Muscle layer of colon (tissue), 2 donors: ENCODE measurements around the gene DPF3.

Experiments
- H3K27ac ChIP-seq: one replicate; pipeline ENCODE4 v1.7.0; 2013; ENCODE audit warnings: low read depth, mild to moderate bottlenecking, low read length, moderate library complexity
- H3K27me3 ChIP-seq, 2 donors: one replicate each; pipeline ENCODE4 v1.7.0; 2013; ENCODE audit warnings: low read length in 2 of 2, mild to moderate bottlenecking in 2 of 2; ENCODE audit not compliant: insufficient read depth in 2 of 2, control insufficient read depth in 1 of 2
- H3K36me3 ChIP-seq: one replicate; pipeline ENCODE4 v1.7.0; 2013; ENCODE audit warnings: mild to moderate bottlenecking, low read length; ENCODE audit not compliant: insufficient read depth
- H3K4me1 ChIP-seq: one replicate; pipeline ENCODE4 v1.7.0; 2013; ENCODE audit warnings: mild to moderate bottlenecking, low read length; ENCODE audit not compliant: insufficient read depth
- H3K4me3 ChIP-seq, 2 donors: one replicate each; pipeline ENCODE4 v1.7.0; 2013; ENCODE audit warnings: low read length in 2 of 2, low read depth in 1 of 2, mild to moderate bottlenecking in 1 of 2, moderate library complexity in 1 of 2
- H3K9ac ChIP-seq: one replicate; pipeline ENCODE4 v1.7.0; 2013; ENCODE audit warnings: low read length
- H3K9me3 ChIP-seq: one replicate; pipeline ENCODE4 v1.7.0; 2013; ENCODE audit warnings: mild to moderate bottlenecking, low read length
- donor health status: abdominal sarcoma.
- donor health status: Adenocarcinoma of cecum.

DPF3 gene

GRCh38 chr14:72924337-72924736 is 30.4 kb upstream of the DPF3 start:
- Histone ChIP-seq H3K27ac (no peak overlapping the region), H3K9me3 (no peaks in the 10 kb centered on the region), H3K4me3 (no peak overlapping the region), H3K36me3 (no peaks in the 10 kb centered on the region), H3K4me1 (no peaks in the 10 kb centered on the region), H3K9ac (no peak overlapping the region), H3K27me3 (no peaks in the 10 kb centered on the region)

GRCh38 chr14:72921396-72921795 is 27.5 kb upstream of the DPF3 start:
- Histone ChIP-seq H3K9ac (no peak overlapping the region), H3K27ac (no peak overlapping the region), H3K36me3 (no peaks in the 10 kb centered on the region), H3K4me3 (no peak overlapping the region), H3K27me3 (no peaks in the 10 kb centered on the region), H3K4me1 (peaks cover 14% of the 10 kb centered on the region), H3K9me3 (no peaks in the 10 kb centered on the region)

- Histone ChIP-seq H3K4me3 (no peak overlapping the region), H3K36me3 (no peaks in the 10 kb centered on the region), H3K27me3 (no peaks in the 10 kb centered on the region), H3K9me3 (no peaks in the 10 kb centered on the region), H3K9ac (no peak overlapping the region), H3K4me1 (peaks cover 16% of the 10 kb centered on the region), H3K27ac (no peak overlapping the region)
These were observed 26.1 kb upstream of the DPF3 start for GRCh38 chr14:72920008-72920407.

GRCh38 chr14:72917094-72917802 is 23.3 kb upstream of the DPF3 start:
- H3K4me1 ChIP-seq: peaks cover 16% of the 10 kb centered on the region
- H3K27ac ChIP-seq: no peak overlapping the region
- no peaks in the 10 kb centered on the region for H3K36me3 ChIP-seq
- no peak overlapping the region for H3K9ac ChIP-seq
- H3K4me3 ChIP-seq: no peak overlapping the region
- H3K27me3 ChIP-seq: no peaks in the 10 kb centered on the region
- no peaks in the 10 kb centered on the region for H3K9me3 ChIP-seq

GRCh38 chr14:72916174-72916573 is 22.3 kb upstream of the DPF3 start:
- no peaks in the 10 kb centered on the region for H3K9me3 ChIP-seq
- no peak overlapping the region for H3K9ac ChIP-seq
- H3K36me3 ChIP-seq: no peaks in the 10 kb centered on the region
- H3K4me3 ChIP-seq: no peak overlapping the region
- peaks cover 16% of the 10 kb centered on the region for H3K4me1 ChIP-seq
- H3K27me3 ChIP-seq: no peaks in the 10 kb centered on the region
- H3K27ac ChIP-seq: no peak overlapping the region

- Histone ChIP-seq H3K4me3 (no peak overlapping the region), H3K9ac (no peak overlapping the region), H3K4me1 (peaks cover 16% of the 10 kb centered on the region), H3K36me3 (no peaks in the 10 kb centered on the region), H3K27ac (no peak overlapping the region), H3K9me3 (no peaks in the 10 kb centered on the region), H3K27me3 (no peaks in the 10 kb centered on the region)
These were observed 19.9 kb upstream of the DPF3 start for GRCh38 chr14:72913809-72914208.

- Histone ChIP-seq H3K27me3 (no peaks in the 10 kb centered on the region), H3K9me3 (no peaks in the 10 kb centered on the region), H3K36me3 (no peaks in the 10 kb centered on the region), H3K4me3 (no peak overlapping the region), H3K27ac (no peak overlapping the region), H3K9ac (no peak overlapping the region), H3K4me1 (no peaks in the 10 kb centered on the region)
These were observed 15.3 kb upstream of the DPF3 start for GRCh38 chr14:72909163-72909562.

- Histone ChIP-seq H3K27me3 (no peaks in the 10 kb centered on the region), H3K36me3 (no peaks in the 10 kb centered on the region), H3K9ac (no peak overlapping the region), H3K27ac (no peak overlapping the region), H3K4me1 (no peaks in the 10 kb centered on the region), H3K4me3 (no peak overlapping the region), H3K9me3 (no peaks in the 10 kb centered on the region)
These were observed 14.0 kb upstream of the DPF3 start for GRCh38 chr14:72907886-72908285.

- Histone ChIP-seq H3K9me3 (no peaks in the 10 kb centered on the region), H3K27me3 (no peaks in the 10 kb centered on the region), H3K27ac (no peak overlapping the region), H3K9ac (no peak overlapping the region), H3K4me1 (no peaks in the 10 kb centered on the region), H3K36me3 (no peaks in the 10 kb centered on the region), H3K4me3 (no peak overlapping the region)
These were observed 13.0 kb upstream of the DPF3 start for GRCh38 chr14:72906879-72907278.

GRCh38 chr14:72906316-72906715 is 12.4 kb upstream of the DPF3 start:
- Histone ChIP-seq H3K4me3 (no peak overlapping the region), H3K27me3 (no peaks in the 10 kb centered on the region), H3K4me1 (no peaks in the 10 kb centered on the region), H3K27ac (no peak overlapping the region), H3K9me3 (no peaks in the 10 kb centered on the region), H3K9ac (no peak overlapping the region), H3K36me3 (no peaks in the 10 kb centered on the region)

GRCh38 chr14:72904840-72905561 is 11.1 kb upstream of the DPF3 start:
- Histone ChIP-seq H3K4me1 (no peaks in the 10 kb centered on the region), H3K9ac (no peak overlapping the region), H3K9me3 (no peaks in the 10 kb centered on the region), H3K27me3 (no peaks in the 10 kb centered on the region), H3K4me3 (no peak overlapping the region), H3K36me3 (no peaks in the 10 kb centered on the region), H3K27ac (no peak overlapping the region)

- H3K27ac ChIP-seq: no peak overlapping the region
- H3K36me3 ChIP-seq: no peaks in the 10 kb centered on the region
- H3K27me3 ChIP-seq: no peaks in the 10 kb centered on the region
- H3K4me3 ChIP-seq: no peak overlapping the region
- H3K9me3 ChIP-seq: no peaks in the 10 kb centered on the region
- no peak overlapping the region for H3K9ac ChIP-seq
- no peaks in the 10 kb centered on the region for H3K4me1 ChIP-seq
These were observed 10.3 kb upstream of the DPF3 start for GRCh38 chr14:72904218-72904617.
